ENCODE measurements around the gene DISP1. TPM values are rescaled to one million over a fixed set of nuclear protein-coding genes. Genes with fewer than 3 reads are reported as not detected.

DISP1 gene
- total RNA-seq, 1 experiment from 2014 or later = 2.8 TPM

GRCh38 chr1:222790520-222790919 lies 24.3 kb upstream of the DISP1 start:
- POLR2A ChIA-PET = no interaction called here
- CTCF ChIA-PET = interaction anchor here (1.8 kb wide), 1 partner anchor 300 kb away, joined by 9 read pairs; no protein-coding TSS in a partner anchor
- H3K4me3 Mint-ChIP-seq = no peak overlapping the region
- peaks cover 7% of the 10 kb centered on the region; the same call in 1 of the 2 replicates for H3K4me1 Mint-ChIP-seq
- ATAC-seq (no peak), DNase-seq (ENCODE audit: low spot score) (no peak)
- no peak for TF ChIP-seq CTCF (IDR thresholded peaks at IDR 0.05)
- no peak for TF ChIP-seq ZNF281 (CRISPR knock-in tag; IDR thresholded peaks at IDR 0.05)
- TF ChIP-seq E2F1 (CRISPR knock-in tag; IDR thresholded peaks at IDR 0.05) = no peak
- no peak for TF ChIP-seq TCF7 (CRISPR knock-in tag; IDR thresholded peaks at IDR 0.05; ENCODE audit: low read depth)
- no peak for TF ChIP-seq ZMAT4 (CRISPR knock-in tag; IDR thresholded peaks at IDR 0.05)
- no peak for TF ChIP-seq ATF3 (CRISPR knock-in tag; conservative IDR thresholded peaks at IDR 0.05)
- TF ChIP-seq NR3C1 (CRISPR knock-in tag; conservative IDR thresholded peaks at IDR 0.05; ENCODE audit: low read depth) = no peak
- no peak for TF ChIP-seq ZNF425 (CRISPR knock-in tag; conservative IDR thresholded peaks at IDR 0.05)
- TF ChIP-seq RELA (CRISPR knock-in tag; IDR thresholded peaks at IDR 0.05; ENCODE audit: borderline replicate concordance) = no peak
- no peak for TF ChIP-seq NFYB (CRISPR knock-in tag; conservative IDR thresholded peaks at IDR 0.05; ENCODE audit: low read depth)
- no peak for TF ChIP-seq FOXK1 (CRISPR knock-in tag; IDR thresholded peaks at IDR 0.05)
- no peak for TF ChIP-seq NFATC4 (CRISPR knock-in tag; IDR thresholded peaks at IDR 0.05)
- no peaks in the 10 kb centered on the region for H3K9me3 Mint-ChIP-seq
- peaks cover 21% of the 10 kb centered on the region for H3K27me3 Mint-ChIP-seq (ENCODE audit: low read depth)
- no peaks in the 10 kb centered on the region for H3K36me3 Mint-ChIP-seq
- no peak overlapping the region for H3K27ac Mint-ChIP-seq

GRCh38 chr1:222791006-222791710 lies 23.7 kb upstream of the DISP1 start:
- Mint-ChIP-seq H3K4me3 (no peak overlapping the region), H3K4me1 (peaks cover 7% of the 10 kb centered on the region; the same call in 1 of the 2 replicates), H3K36me3 (no peaks in the 10 kb centered on the region), H3K27me3 (ENCODE audit: low read depth) (peaks cover 24% of the 10 kb centered on the region), H3K9me3 (no peaks in the 10 kb centered on the region), H3K27ac (no peak overlapping the region)
- no peak for TF ChIP-seq ZNF138 (CRISPR knock-in tag; conservative IDR thresholded peaks at IDR 0.05)
- TF ChIP-seq CBFB (CRISPR knock-in tag; IDR thresholded peaks at IDR 0.05; ENCODE audit: low read depth) = no peak
- no peak for TF ChIP-seq STAT6 (CRISPR knock-in tag; conservative IDR thresholded peaks at IDR 0.05; ENCODE audit: low read depth)
- TF ChIP-seq HMGXB4 (CRISPR knock-in tag; IDR thresholded peaks at IDR 0.05) = no peak
- no peak for TF ChIP-seq PREB (CRISPR knock-in tag; IDR thresholded peaks at IDR 0.05; ENCODE audit: borderline replicate concordance)
- no peak for TF ChIP-seq IRF2 (CRISPR knock-in tag; IDR thresholded peaks at IDR 0.05; ENCODE audit: borderline replicate concordance, low read depth)
- TF ChIP-seq TEAD1 (CRISPR knock-in tag; IDR thresholded peaks at IDR 0.05) = no peak
- POLR2A ChIA-PET = no interaction called here
- CTCF ChIA-PET = interaction anchor here (1.8 kb wide), 1 partner anchor 299 kb away, joined by 9 read pairs; no protein-coding TSS in a partner anchor
- ATAC-seq = no peak
- no peak for DNase-seq (ENCODE audit: low spot score)
